Colonic mucosa (tissue), 4 donors: ENCODE data around the gene CAMTA2. TPM values are rescaled to one million over a fixed set of nuclear protein-coding genes. Genes with fewer than 3 reads are reported as not detected.

Source experiments
- DNase-seq: peaks from one replicate; pipeline ENCODE4 v3.0.0-alpha.2; 2020
- H3K27ac ChIP-seq: fragments of 200-600 bp; one replicate; pipeline ENCODE4 v1.8.0; 2021
- H3K27me3 ChIP-seq: fragments of 200-600 bp; one replicate; pipeline ENCODE4 v1.8.0; 2021
- H3K36me3 ChIP-seq: fragments of 200-600 bp; one replicate; pipeline ENCODE4 v1.8.0; 2021
- H3K4me1 ChIP-seq: fragments of 200-600 bp; one replicate; pipeline ENCODE4 v1.8.0; 2021; ENCODE audit warnings: mild to moderate bottlenecking
- H3K4me3 ChIP-seq: fragments of 200-600 bp; one replicate; pipeline ENCODE4 v1.8.0; 2021
- H3K9ac ChIP-seq, 2 donors: one replicate each; pipeline ENCODE4 v1.7.0; 2013; ENCODE audit warnings: control low read depth in 2 of 2, low read depth in 2 of 2, low read length in 2 of 2
- H3K9me3 ChIP-seq: fragments of 200-600 bp; one replicate; pipeline ENCODE4 v1.8.0; 2021
- CTCF ChIP-seq: fragments of 200-600 bp; IDR thresholded peaks from one replicate; pipeline ENCODE4 v1.8.0; 2022; ENCODE audit warnings: antibody characterized with exemption, mild to moderate bottlenecking
- intact Hi-C: fragments of 100-400 bp; cut with DNase I; formaldehyde crosslinking; loops from one replicate; pipeline ENCODE4 v1.14.1; 2022
- total RNA-seq, 2 donors: library from RNA; stranded (reverse); fragmentation: NEBNext Ultra II Directional in 1 of 2; extraction: Animal tissue kit (Norgen Biotek cat#: 25700) in 1 of 2; gene quantifications; one replicate each; pipeline ENCODE4 v1.2.1, GENCODE V29; 2021
- donor health status: healthy.
- donor health status: DM: no; HTN: no; CAD: no.
- donor health status: DM: no; HTN: no; CAD: no.

The CAMTA2 gene
- total RNA-seq, 2 donors from 2014 or later: 39.8 to 52.6 TPM

- Histone ChIP-seq H3K9ac (peak overlapping the region; percentile 96 to 99), H3K9me3 (no peaks in the 10 kb centered on the region), H3K36me3 (peaks cover 17% of the 10 kb centered on the region), H3K27ac (peak overlapping the region; percentile 98), H3K4me1 (peaks cover 16% of the 10 kb centered on the region), H3K27me3 (no peaks in the 10 kb centered on the region), H3K4me3 (peak overlapping the region; percentile 70)
- TF ChIP-seq CTCF: no peak
- DNase-seq: peak; percentile 42
- intact Hi-C loops: no loop called here
Measured at GRCh38 chr17:4940555-4941318, 46.7 kb downstream of the CAMTA2 start.

DNA sequence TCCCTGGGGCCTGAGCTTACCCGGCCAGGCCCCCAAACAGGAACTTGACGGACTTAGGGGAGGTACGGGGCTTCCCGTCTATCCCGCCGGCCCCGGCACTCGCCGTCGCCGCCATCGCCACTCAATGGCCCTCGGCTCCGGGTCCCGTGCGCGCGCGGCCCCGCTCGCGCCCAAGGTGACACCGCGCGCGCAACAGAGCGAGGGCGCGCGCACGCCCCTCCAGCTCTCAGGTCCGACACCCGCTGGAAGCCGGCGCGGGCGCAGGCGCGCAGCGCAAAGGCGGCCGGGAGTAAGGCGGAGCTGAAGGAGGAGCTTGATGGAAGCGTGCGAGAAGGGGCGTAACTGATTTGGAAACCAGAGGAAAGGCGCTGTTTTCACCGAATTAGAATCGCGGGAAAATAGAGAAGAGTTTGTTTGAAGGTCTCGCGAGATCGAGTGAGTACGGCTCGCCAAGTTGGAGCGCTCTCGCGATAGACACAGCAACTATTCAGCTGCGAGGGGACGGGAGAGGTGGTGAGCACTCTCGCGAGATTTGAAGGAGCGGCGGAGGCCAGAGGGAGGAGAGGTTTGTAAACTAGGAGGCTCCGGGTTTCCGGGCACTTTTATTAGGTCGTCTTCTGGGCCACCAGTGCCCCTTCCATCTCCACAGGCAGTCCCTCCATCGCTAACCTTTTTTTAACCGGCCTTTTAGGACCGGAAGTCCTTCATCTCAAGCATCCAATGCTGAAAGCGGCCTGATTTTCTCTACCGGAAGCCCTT, 47.5 kb downstream of the CAMTA2 start, which contains the start of the genes RNF167 and SLC25A11:
Gene RNF167 (plus strand): TSS at position 473 of the 759 bp plus-strand sequence. CDS start 642 bp downstream, outside the sequence.
Gene SLC25A11 (minus strand): TSS at position 251 of the 759 bp plus-strand sequence. CDS start 136 bp downstream, at position 115.
- intact Hi-C loops: loop anchor here (5.0 kb wide), 1 partner anchor 57 kb away; the partner anchor contains the start of genes INCA1 and KIF1C
- Histone ChIP-seq H3K4me1 (peaks cover 11% of the 10 kb centered on the region), H3K27ac (peak within 1 kb of the TSS; percentile 98)

DNA sequence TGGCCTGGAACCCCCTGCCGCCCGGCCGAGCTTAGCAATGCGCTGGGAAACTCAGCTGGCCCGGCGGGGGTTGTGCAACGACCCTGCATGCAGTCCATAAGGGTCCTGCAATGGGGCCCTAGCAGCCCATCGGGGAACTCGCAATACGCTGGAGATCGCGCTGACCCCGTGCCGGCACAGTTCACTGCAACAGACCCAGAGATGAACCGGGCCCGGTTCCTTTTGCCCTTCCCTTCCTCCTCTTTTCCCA, 48.0 kb downstream of the CAMTA2 start:
- H3K27ac ChIP-seq: peak overlapping the region; percentile 98
- no peaks in the 10 kb centered on the region for H3K27me3 ChIP-seq
- peaks cover 17% of the 10 kb centered on the region for H3K36me3 ChIP-seq
- no peak for TF ChIP-seq CTCF
- H3K4me3 ChIP-seq: peak overlapping the region; percentile 70
- H3K9me3 ChIP-seq: no peaks in the 10 kb centered on the region
- peak overlapping the region; percentile 96 to 99 for H3K9ac ChIP-seq
- intact Hi-C loops: loop anchor here (5.0 kb wide), 1 partner anchor 58 kb away; the partner anchor contains the start of genes INCA1 and KIF1C
- H3K4me1 ChIP-seq: peaks cover 11% of the 10 kb centered on the region
- DNase-seq: no peak

More for the DNA sequence above, 47.5 kb downstream of the CAMTA2 start, which contains the start of the genes RNF167 and SLC25A11:
- Histone ChIP-seq H3K4me3 (peak within 1 kb of the TSS; percentile 70), H3K27me3 (no peaks in the 10 kb centered on the region), H3K9me3 (no peaks in the 10 kb centered on the region), H3K36me3 (peaks cover 17% of the 10 kb centered on the region), H3K9ac (peak within 1 kb of the TSS; percentile 96 to 99)
- peak; percentile 96 for DNase-seq
- TF ChIP-seq CTCF: no peak

- H3K9me3 ChIP-seq: no peaks in the 10 kb centered on the region
- H3K27ac ChIP-seq: peak overlapping the region; percentile 98
- TF ChIP-seq CTCF: no peak
- H3K36me3 ChIP-seq: peaks cover 12% of the 10 kb centered on the region
- H3K4me3 ChIP-seq: peak overlapping the region; percentile 70
- peaks cover 11% of the 10 kb centered on the region for H3K4me1 ChIP-seq
- H3K9ac ChIP-seq: peak overlapping the region; percentile 96 to 99
- no peaks in the 10 kb centered on the region for H3K27me3 ChIP-seq
- intact Hi-C loops: loop anchor here (5.0 kb wide), 1 partner anchor 58 kb away; the partner anchor contains the start of genes INCA1 and KIF1C
- DNase-seq: no peak
Measured at GRCh38 chr17:4938688-4939545, 48.6 kb downstream of the CAMTA2 start.
